T47D (cell line): ENCODE measurements around the gene FOXF1.

Experiments
- DNase-seq, 2 experiments: peaks; one replicate each; pipeline versions ENCODE4 v3.0.0 to v3.0.0-alpha.2; 2011 to 2012; ENCODE audit warnings: low read depth in 1 of 2, low spot score in 1 of 2
- JUND ChIP-seq: IDR thresholded peaks from 2 replicates; pipeline ENCODE4 v1.6.1; 2012; ENCODE audit warnings: low read depth
- in situ Hi-C: cut with HindIII; loops from 2 replicates; pipeline ENCODE4 v1.10.0; 2016; ENCODE audit warnings: low sequenced_read_pairs, low pct_unique_long_range_greater_than_20kb

Gene FOXF1

DNA sequence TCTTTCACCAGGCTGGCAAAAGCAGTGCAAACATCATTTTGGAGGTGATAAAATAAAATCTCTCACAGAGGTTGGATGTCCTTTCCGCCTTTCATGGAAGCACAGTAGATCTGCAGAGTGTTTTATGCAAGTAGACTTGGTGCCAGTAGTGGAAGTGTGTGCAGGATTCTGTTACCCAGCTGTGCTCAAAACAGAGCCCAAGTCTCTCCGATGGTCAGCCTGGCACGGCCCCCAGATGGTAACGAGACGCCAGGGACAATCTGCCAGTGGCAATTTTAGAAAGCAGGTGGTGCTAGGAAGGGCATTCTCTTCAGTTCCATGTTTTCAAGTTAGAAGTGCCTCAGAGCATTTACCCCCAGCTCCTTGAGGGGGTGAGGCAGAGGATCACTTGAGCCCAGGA is 46.2 kb downstream of the FOXF1 start:
- in situ Hi-C loops = no loop called here
- no peak for TF ChIP-seq JUND
- no peak for DNase-seq

GRCh38 chr16:86557587-86557986 is 47.3 kb downstream of the FOXF1 start:
- in situ Hi-C loops = no loop called here
- no peak for DNase-seq
- no peak for TF ChIP-seq JUND

- in situ Hi-C loops = no loop called here
Observed at GRCh38 chr16:86558355-86559193, 48.2 kb downstream of the FOXF1 start.

DNA sequence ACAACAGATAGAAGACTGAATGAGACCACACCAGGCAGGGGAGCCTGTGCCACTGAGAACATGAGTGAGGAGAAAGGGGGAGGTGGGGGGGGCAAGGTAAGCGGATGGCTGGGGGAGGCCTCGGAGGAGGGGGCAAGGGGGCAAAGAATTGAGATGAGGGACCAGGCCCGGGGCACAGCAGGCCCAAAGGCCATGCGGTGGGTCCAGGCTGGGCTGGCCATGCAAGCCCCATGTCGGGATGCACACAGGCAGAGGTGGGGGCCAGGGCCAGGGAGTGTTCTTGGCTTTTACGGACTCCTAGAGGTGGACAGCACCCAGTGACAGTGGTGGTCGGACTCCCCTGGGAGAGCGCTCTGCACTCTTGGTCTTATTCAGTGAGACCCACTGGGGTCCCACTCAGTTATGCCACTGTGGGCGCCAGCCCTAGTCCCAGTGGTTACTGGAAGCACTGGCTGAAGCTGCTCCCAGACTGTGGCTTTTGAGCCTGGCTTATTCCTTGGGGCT is 49.5 kb downstream of the FOXF1 start:
- in situ Hi-C loops = no loop called here
- TF ChIP-seq JUND = no peak
- no peak for DNase-seq

More at GRCh38 chr16:86558355-86559193, 48.2 kb downstream of the FOXF1 start:
- no peak for DNase-seq
- no peak for TF ChIP-seq JUND

DNA sequence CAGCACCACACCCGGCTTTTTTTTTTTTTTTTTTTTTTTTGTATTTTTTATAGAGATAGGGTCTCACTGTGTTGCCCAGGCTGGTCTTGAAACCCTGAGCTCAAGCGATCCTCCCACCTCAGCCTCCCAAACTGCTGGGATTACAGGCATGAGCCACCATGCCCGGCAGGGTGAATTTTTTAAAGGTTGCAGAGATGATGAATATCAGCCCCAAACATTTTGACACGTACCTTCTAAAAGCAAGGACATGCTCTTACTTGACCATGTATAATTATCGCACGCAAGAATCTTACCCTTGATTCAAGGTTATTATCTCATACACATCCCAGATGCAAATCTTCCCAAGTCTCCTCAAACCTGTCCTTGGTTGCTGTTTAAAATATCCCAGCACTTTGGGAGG is 52.0 kb downstream of the FOXF1 start:
- DNase-seq = no peak
- in situ Hi-C loops = no loop called here
- TF ChIP-seq JUND = no peak

GRCh38 chr16:86563469-86564345 is 53.4 kb downstream of the FOXF1 start:
- TF ChIP-seq JUND = no peak
- DNase-seq = peak; percentile 91 to 93
- in situ Hi-C loops = no loop called here
